ENCODE results near the gene TMEM52. TPM values are rescaled to one million over a fixed set of nuclear protein-coding genes. Genes with fewer than 3 reads are reported as not detected.

Gene TMEM52
- total and polyA plus RNA-seq, 2 of the 13 experiments (the other 11 are each of a cell fraction or from before 2014, with no cell fraction given), result 13.2 to 18.7 TPM

DNA sequence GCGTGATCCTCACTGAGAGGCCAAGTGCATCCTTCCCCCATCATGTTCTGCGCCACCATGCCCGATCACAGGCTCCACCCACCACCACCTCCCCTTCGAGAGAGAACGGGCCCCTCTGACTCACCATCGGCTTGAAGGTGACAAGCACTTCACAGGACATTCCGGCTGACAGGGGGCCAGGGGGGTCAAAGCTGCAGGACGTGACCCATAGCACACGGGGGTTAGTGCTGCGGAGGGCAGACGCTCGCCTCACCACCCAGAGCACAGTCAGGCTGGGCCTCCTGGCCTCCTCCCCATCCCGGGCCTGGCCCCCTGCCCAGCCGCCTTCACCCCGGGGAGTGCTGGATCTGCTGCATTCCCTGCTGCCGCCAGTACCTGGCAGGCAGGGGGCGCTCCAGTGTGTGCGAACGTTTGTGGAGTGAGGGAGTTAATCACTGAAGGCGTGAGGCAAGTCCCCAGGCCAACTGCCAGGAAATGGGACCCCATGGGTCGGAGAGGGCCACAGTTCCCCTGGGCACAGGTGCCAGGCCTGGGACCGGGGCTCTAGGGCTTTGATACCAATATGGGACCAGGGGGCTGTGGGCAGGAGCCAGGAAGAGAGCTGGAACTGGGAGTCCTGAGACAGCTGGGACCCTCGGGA, 40.9 kb upstream of the TMEM52 start (continued):
- TF ChIP-seq, protein P1, sequence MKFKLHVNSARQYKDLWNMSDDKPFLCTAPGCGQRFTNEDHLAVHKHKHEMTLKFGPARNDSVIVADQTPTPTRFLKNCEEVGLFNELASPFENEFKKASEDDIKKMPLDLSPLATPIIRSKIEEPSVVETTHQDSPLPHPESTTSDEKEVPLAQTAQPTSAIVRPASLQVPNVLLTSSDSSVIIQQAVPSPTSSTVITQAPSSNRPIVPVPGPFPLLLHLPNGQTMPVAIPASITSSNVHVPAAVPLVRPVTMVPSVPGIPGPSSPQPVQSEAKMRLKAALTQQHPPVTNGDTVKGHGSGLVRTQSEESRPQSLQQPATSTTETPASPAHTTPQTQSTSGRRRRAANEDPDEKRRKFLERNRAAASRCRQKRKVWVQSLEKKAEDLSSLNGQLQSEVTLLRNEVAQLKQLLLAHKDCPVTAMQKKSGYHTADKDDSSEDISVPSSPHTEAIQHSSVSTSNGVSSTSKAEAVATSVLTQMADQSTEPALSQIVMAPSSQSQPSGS (CRISPR knock-in tag; IDR thresholded peaks at IDR 0.05), result 0 out of 2 replicates have a peak, but pooled peaks have one; percentile 30
- peak; percentile 94 for TF ChIP-seq ZNF501 (CRISPR knock-in tag; IDR thresholded peaks at IDR 0.05)
- peak; percentile 83 for TF ChIP-seq GZF1 (CRISPR knock-in tag; IDR thresholded peaks at IDR 0.05)
- TF ChIP-seq, protein P2, sequence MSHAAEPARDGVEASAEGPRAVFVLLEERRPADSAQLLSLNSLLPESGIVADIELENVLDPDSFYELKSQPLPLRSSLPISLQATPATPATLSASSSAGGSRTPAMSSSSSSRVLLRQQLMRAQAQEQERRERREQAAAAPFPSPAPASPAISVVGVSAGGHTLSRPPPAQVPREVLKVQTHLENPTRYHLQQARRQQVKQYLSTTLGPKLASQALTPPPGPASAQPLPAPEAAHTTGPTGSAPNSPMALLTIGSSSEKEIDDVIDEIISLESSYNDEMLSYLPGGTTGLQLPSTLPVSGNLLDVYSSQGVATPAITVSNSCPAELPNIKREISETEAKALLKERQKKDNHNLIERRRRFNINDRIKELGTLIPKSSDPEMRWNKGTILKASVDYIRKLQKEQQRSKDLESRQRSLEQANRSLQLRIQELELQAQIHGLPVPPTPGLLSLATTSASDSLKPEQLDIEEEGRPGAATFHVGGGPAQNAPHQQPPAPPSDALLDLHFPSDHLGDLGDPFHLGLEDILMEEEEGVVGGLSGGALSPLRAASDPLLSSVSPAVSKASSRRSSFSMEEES (CRISPR knock-in tag; IDR thresholded peaks at IDR 0.05), result peak; percentile 79; the same call in 1 of the 2 replicates
- no peak for TF ChIP-seq KLF15 (CRISPR knock-in tag; IDR thresholded peaks at IDR 0.05; ENCODE audit: borderline replicate concordance)
- peak; percentile 85 for TF ChIP-seq STAG1 (CRISPR knock-in tag; IDR thresholded peaks at IDR 0.05)
- TF ChIP-seq, protein P3, sequence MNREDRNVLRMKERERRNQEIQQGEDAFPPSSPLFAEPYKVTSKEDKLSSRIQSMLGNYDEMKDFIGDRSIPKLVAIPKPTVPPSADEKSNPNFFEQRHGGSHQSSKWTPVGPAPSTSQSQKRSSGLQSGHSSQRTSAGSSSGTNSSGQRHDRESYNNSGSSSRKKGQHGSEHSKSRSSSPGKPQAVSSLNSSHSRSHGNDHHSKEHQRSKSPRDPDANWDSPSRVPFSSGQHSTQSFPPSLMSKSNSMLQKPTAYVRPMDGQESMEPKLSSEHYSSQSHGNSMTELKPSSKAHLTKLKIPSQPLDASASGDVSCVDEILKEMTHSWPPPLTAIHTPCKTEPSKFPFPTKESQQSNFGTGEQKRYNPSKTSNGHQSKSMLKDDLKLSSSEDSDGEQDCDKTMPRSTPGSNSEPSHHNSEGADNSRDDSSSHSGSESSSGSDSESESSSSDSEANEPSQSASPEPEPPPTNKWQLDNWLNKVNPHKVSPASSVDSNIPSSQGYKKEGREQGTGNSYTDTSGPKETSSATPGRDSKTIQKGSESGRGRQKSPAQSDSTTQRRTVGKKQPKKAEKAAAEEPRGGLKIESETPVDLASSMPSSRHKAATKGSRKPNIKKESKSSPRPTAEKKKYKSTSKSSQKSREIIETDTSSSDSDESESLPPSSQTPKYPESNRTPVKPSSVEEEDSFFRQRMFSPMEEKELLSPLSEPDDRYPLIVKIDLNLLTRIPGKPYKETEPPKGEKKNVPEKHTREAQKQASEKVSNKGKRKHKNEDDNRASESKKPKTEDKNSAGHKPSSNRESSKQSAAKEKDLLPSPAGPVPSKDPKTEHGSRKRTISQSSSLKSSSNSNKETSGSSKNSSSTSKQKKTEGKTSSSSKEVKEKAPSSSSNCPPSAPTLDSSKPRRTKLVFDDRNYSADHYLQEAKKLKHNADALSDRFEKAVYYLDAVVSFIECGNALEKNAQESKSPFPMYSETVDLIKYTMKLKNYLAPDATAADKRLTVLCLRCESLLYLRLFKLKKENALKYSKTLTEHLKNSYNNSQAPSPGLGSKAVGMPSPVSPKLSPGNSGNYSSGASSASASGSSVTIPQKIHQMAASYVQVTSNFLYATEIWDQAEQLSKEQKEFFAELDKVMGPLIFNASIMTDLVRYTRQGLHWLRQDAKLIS (CRISPR knock-in tag; IDR thresholded peaks at IDR 0.05), result no peak
- TF ChIP-seq, protein P4, sequence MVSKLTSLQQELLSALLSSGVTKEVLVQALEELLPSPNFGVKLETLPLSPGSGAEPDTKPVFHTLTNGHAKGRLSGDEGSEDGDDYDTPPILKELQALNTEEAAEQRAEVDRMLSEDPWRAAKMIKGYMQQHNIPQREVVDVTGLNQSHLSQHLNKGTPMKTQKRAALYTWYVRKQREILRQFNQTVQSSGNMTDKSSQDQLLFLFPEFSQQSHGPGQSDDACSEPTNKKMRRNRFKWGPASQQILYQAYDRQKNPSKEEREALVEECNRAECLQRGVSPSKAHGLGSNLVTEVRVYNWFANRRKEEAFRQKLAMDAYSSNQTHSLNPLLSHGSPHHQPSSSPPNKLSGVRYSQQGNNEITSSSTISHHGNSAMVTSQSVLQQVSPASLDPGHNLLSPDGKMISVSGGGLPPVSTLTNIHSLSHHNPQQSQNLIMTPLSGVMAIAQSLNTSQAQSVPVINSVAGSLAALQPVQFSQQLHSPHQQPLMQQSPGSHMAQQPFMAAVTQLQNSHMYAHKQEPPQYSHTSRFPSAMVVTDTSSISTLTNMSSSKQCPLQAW (CRISPR knock-in tag; IDR thresholded peaks at IDR 0.05), result peak; percentile 86
- 0 out of 2 replicates have a peak, but pooled peaks have one; percentile 47 for TF ChIP-seq ZBTB7B (CRISPR knock-in tag; IDR thresholded peaks at IDR 0.05)
- no peak for TF ChIP-seq ZFP36 (IDR thresholded peaks at IDR 0.05; ENCODE audit: borderline replicate concordance, low read depth, low read length, partially characterized antibody)
- peak; percentile 74 for TF ChIP-seq ZNF317 (CRISPR knock-in tag; IDR thresholded peaks at IDR 0.05)
- TF ChIP-seq MAF1 (CRISPR knock-in tag; IDR thresholded peaks at IDR 0.05; ENCODE audit: borderline replicate concordance), result no peak
- peak; percentile 27; the same call in 1 of the 2 replicates for TF ChIP-seq PCBP1 (IDR thresholded peaks at IDR 0.05; ENCODE audit: borderline replicate concordance, low read depth, low read length)
- TF ChIP-seq YY1 (IDR thresholded peaks at IDR 0.05; ENCODE audit: insufficient read depth, insufficient replicate concordance, low read depth, low read length), result peak; percentile 60
- peak; percentile 80 for TF ChIP-seq ZNF652 (CRISPR knock-in tag; IDR thresholded peaks at IDR 0.05; ENCODE audit: borderline replicate concordance, low read depth)
- peak; percentile 50 for TF ChIP-seq ASH2L (IDR thresholded peaks at IDR 0.05; ENCODE audit: insufficient read length, low read depth, low read length)
- TF ChIP-seq CBX2 (IDR thresholded peaks at IDR 0.05; ENCODE audit: low read depth, low read length), result no peak
- TF ChIP-seq CBX2 (CRISPR knock-in tag; IDR thresholded peaks at IDR 0.05; ENCODE audit: low read depth), result no peak
- peak; percentile 78; the same call in 1 of the 2 replicates for TF ChIP-seq IRF2 (CRISPR knock-in tag; IDR thresholded peaks at IDR 0.05)
- no peak for TF ChIP-seq ISX (CRISPR knock-in tag; conservative IDR thresholded peaks at IDR 0.05)
- peak; percentile 92; the same call in 1 of the 2 replicates for TF ChIP-seq MAZ (IDR thresholded peaks at IDR 0.05; ENCODE audit: borderline replicate concordance, low read depth, low read length)
- peak; percentile 84 for TF ChIP-seq MAZ (CRISPR knock-in tag; IDR thresholded peaks at IDR 0.05; ENCODE audit: low read depth)
